ENCODE measurements around the gene MMP28. TPM values are rescaled to one million over a fixed set of nuclear protein-coding genes. Genes with fewer than 3 reads are reported as not detected.
"Not testable (repeated sequence)": the region's sequence is repeated elsewhere in the genome, so short reads cannot be mapped to it uniquely, and the experiment has no call there.

The MMP28 gene
- total and polyA plus RNA-seq, 4 donors = 30.5 to 72.6 (median 44.3) TPM

DNA sequence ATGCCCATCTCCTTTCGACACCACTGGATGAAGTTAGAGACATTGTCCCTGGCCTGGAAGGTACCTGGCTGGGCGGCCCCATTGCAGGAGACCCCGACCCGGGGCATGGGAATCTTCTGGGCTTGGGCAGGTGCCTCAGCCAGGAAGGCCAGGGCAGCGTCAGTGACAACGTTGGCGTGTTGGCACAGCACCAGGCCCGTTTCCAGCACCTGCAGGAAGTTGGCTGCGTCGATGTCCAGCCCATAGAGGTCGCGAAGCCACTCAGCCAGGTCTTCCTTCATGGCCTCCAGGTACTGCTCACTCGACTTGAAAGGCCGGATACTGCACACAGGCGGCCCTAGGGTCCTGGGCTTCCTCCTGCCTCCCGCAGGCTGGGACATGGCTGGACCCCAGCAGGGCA lies 43.0 kb downstream of the MMP28 start:
- DNase-seq (no peak), ATAC-seq (ENCODE audit: insufficient read depth, low FRiP score) (no peak)
- Histone ChIP-seq H3K9me3 (ENCODE audit: control insufficient read depth in 4 of 4, insufficient read depth in 3 of 4, low read length in 3 of 4) (no peaks in the 10 kb centered on the region), H3K27ac (ENCODE audit: low read depth in 1 of 2, low read length in 1 of 2) (no peak overlapping the region), H3K27me3 (ENCODE audit: control insufficient read depth in 3 of 3, insufficient read depth in 3 of 3, low read length in 2 of 3) (peaks cover 0 to 21% (median 20%) of the 10 kb centered on the region in 3 donors), H3K36me3 (ENCODE audit: control insufficient read depth in 4 of 4, insufficient read depth in 4 of 4, low read length in 4 of 4) (no peaks in the 10 kb centered on the region), H3K4me3 (no peak overlapping the region), H3K9ac (ENCODE audit: insufficient read depth in 1 of 2, low read length in 2 of 2) (no peak overlapping the region), H3K4me1 (ENCODE audit: control insufficient read depth in 5 of 5, insufficient read depth in 5 of 5, low read length in 5 of 5) (peaks cover 0 to 10% (median 0%) of the 10 kb centered on the region in 5 donors)
- TF ChIP-seq, protein P1, sequence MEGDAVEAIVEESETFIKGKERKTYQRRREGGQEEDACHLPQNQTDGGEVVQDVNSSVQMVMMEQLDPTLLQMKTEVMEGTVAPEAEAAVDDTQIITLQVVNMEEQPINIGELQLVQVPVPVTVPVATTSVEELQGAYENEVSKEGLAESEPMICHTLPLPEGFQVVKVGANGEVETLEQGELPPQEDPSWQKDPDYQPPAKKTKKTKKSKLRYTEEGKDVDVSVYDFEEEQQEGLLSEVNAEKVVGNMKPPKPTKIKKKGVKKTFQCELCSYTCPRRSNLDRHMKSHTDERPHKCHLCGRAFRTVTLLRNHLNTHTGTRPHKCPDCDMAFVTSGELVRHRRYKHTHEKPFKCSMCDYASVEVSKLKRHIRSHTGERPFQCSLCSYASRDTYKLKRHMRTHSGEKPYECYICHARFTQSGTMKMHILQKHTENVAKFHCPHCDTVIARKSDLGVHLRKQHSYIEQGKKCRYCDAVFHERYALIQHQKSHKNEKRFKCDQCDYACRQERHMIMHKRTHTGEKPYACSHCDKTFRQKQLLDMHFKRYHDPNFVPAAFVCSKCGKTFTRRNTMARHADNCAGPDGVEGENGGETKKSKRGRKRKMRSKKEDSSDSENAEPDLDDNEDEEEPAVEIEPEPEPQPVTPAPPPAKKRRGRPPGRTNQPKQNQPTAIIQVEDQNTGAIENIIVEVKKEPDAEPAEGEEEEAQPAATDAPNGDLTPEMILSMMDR (IDR thresholded peaks at IDR 0.05; ENCODE audit: control extremely low read depth, extremely low read depth) = no peak
- 40 to 41% methylated on average over 16 of the region's 16 CpGs for WGBS, 2 donors

DNA sequence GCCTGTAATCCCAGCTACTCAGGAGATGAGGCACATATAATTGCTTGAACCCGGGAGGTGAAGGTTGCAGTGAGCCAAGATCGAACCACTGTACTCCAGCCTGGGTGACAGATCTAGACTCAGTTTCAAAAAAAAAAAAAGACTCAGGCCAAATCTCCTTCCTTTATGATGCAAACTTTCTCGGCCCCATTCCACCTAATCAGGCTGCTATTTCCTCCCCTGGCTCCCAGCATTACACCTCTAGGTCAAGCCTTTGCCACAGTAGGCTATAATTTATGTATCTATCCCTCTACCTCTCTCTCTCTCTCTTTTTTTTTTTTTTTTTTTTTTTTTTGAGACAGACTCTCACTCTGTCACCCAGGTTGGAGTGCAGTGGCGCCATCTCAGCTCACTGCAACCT lies 43.9 kb downstream of the MMP28 start:
- Histone ChIP-seq H3K4me1 (ENCODE audit: control insufficient read depth in 5 of 5, insufficient read depth in 5 of 5, low read length in 5 of 5) (peaks cover 0 to 10% (median 0%) of the 10 kb centered on the region in 5 donors), H3K27me3 (ENCODE audit: control insufficient read depth in 3 of 3, insufficient read depth in 3 of 3, low read length in 2 of 3) (peaks cover 0 to 21% (median 20%) of the 10 kb centered on the region in 3 donors)
- not testable (repeated sequence) for H3K9me3 ChIP-seq (ENCODE audit: control insufficient read depth in 4 of 4, insufficient read depth in 3 of 4, low read length in 3 of 4); DNase-seq; H3K27ac ChIP-seq (ENCODE audit: low read depth in 1 of 2, low read length in 1 of 2); ATAC-seq (ENCODE audit: insufficient read depth, low FRiP score); H3K36me3 ChIP-seq (ENCODE audit: control insufficient read depth in 4 of 4, insufficient read depth in 4 of 4, low read length in 4 of 4); H3K9ac ChIP-seq (ENCODE audit: insufficient read depth in 1 of 2, low read length in 2 of 2); H3K4me3 ChIP-seq
- 77% methylated on average over 4 of the region's 4 CpGs for WGBS, 2 donors

DNA sequence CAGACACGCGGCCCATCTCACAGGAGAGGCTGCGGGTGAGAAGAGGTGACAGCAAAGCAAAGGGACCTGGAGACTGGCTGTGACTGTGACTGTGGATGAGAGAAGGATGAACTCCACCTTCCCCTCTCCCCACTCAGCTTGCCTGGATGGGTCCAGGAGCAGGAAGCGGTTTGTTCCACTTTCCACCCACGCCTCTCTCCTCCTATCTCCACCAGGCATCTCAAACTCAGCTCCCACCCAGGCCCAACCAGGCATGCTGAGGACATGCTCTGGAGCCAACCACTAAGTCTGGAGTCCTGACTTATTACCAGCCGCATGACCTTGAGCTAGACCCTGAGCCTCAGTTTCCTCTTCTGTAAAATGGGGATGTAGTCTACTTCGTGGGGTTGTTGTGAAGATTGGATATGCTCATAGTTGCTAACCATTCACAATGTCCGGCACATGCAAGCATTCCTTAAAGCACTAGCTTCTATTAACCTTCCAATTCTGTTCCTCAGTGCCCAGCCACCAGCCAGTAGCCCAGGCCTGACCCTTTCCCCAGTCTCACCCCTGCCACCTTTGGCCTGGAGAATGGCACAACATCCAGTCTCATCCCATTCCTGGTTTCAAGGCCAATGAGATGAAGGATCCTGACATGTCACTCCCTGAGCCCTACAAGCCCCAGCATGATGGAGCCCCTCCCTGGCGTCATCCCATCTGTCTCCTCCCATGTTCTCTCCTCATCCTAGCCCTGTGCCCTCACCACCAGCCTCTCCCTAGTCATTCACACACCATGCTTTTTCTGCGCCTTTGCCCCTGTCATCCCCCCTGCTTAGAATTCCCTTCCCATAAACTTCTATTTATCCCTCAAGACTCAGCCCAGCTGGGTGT lies 44.7 kb downstream of the MMP28 start:
- DNase-seq (no peak), ATAC-seq (ENCODE audit: insufficient read depth, low FRiP score) (no peak)
- TF ChIP-seq, protein P1 (IDR thresholded peaks at IDR 0.05; ENCODE audit: control extremely low read depth, extremely low read depth) = no peak
- 79 to 85% methylated on average over 10 of the region's 10 CpGs for WGBS, 2 donors
- Histone ChIP-seq H3K9me3 (ENCODE audit: control insufficient read depth in 4 of 4, insufficient read depth in 3 of 4, low read length in 3 of 4) (no peaks in the 10 kb centered on the region), H3K4me1 (ENCODE audit: control insufficient read depth in 5 of 5, insufficient read depth in 5 of 5, low read length in 5 of 5) (peaks cover 0 to 10% (median 0%) of the 10 kb centered on the region in 5 donors), H3K27me3 (ENCODE audit: control insufficient read depth in 3 of 3, insufficient read depth in 3 of 3, low read length in 2 of 3) (peaks cover 0 to 21% (median 20%) of the 10 kb centered on the region in 3 donors), H3K36me3 (ENCODE audit: control insufficient read depth in 4 of 4, insufficient read depth in 4 of 4, low read length in 4 of 4) (no peaks in the 10 kb centered on the region), H3K9ac (ENCODE audit: insufficient read depth in 1 of 2, low read length in 2 of 2) (no peak overlapping the region), H3K27ac (ENCODE audit: low read depth in 1 of 2, low read length in 1 of 2) (no peak overlapping the region), H3K4me3 (no peak overlapping the region)

DNA sequence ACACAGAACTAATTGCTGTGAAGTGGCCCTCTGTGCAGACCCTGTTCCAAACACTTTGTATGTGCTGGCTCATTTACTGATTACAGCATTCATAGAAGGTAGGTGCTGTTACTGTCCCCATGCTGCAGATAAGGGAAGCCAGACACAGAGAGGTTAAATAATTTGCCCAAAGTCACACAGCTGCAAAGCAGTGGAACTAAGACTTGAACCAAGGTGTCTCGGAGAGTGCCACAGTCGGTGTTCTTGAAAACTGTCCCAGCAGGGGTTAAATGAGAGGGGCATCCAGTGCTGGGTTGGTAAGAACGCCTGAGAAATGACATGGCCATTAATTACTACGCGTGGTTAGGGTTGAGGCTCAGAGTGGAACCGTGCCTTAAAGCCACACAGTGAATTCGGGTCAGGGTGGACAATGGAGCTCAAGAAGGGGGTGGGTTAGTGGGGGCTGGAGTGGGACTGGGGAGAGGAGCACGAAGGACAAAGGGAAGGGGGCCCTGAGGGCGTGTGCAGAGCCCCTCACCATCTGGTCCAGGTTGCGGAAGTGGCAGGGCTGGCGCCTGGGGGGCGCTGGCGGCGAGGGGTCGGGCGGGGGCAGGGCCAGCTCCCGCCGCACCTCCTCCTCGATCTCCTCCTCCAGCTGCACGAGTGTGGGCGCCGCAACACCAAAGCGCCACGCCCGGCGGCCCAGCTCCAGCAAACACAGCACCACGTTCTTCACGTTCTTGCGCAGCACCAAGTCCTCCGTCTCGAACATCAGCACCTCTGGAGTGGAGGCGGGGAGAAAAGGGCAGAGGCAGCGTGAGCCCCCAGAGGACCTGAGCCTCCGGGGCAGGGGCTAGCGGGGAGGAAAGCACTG lies 45.7 kb downstream of the MMP28 start:
- WGBS, 2 donors = 8 to 11% methylated on average over 24 to 35 of the region's 35 CpGs
- no peak overlapping the region for H3K9ac ChIP-seq (ENCODE audit: insufficient read depth in 1 of 2, low read length in 2 of 2)
- TF ChIP-seq, protein P1 (IDR thresholded peaks at IDR 0.05; ENCODE audit: control extremely low read depth, extremely low read depth) = no peak

More for the DNA sequence above, 45.7 kb downstream of the MMP28 start:
- ATAC-seq (ENCODE audit: insufficient read depth, low FRiP score) (no peak), DNase-seq (peak in 2 of 3 donors; percentile 20 to 23)
- Histone ChIP-seq H3K36me3 (ENCODE audit: control insufficient read depth in 4 of 4, insufficient read depth in 4 of 4, low read length in 4 of 4) (no peaks in the 10 kb centered on the region), H3K27ac (ENCODE audit: low read depth in 1 of 2, low read length in 1 of 2) (no peak overlapping the region), H3K27me3 (ENCODE audit: control insufficient read depth in 3 of 3, insufficient read depth in 3 of 3, low read length in 2 of 3) (peaks cover 0 to 21% (median 20%) of the 10 kb centered on the region in 3 donors), H3K4me3 (no peak overlapping the region), H3K9me3 (ENCODE audit: control insufficient read depth in 4 of 4, insufficient read depth in 3 of 4, low read length in 3 of 4) (no peaks in the 10 kb centered on the region), H3K4me1 (ENCODE audit: control insufficient read depth in 5 of 5, insufficient read depth in 5 of 5, low read length in 5 of 5) (peaks cover 0 to 10% (median 0%) of the 10 kb centered on the region in 5 donors)
